H9 (cell line): ENCODE results near the gene SSR3. TPM values are rescaled to one million over a fixed set of nuclear protein-coding genes. Genes with fewer than 3 reads are reported as not detected.
A peak's percentile ranks its signal among the peaks of the same experiment; 100 is the strongest.

Source experiments
- DNase-seq: peaks from one replicate; pipeline ENCODE4 v3.0.0-alpha.2; 2017
- H2AFZ ChIP-seq: one replicate; pipeline ENCODE4 v1.6.1; 2013; ENCODE audit warnings: mild to moderate bottlenecking, low read length, control low read depth, moderate library complexity
- H2AK5ac ChIP-seq: 2 replicates; pipeline ENCODE4 v1.6.1; 2013; ENCODE audit warnings: low read length, control low read depth, mixed read lengths; ENCODE audit not compliant: insufficient read length
- H2BK120ac ChIP-seq: one replicate; pipeline ENCODE4 v1.6.1; 2013; ENCODE audit warnings: low read depth, mild to moderate bottlenecking, low read length, control low read depth, inconsistent platforms; ENCODE audit not compliant: poor library complexity, severe bottlenecking
- H2BK12ac ChIP-seq: 2 replicates; pipeline ENCODE4 v1.6.1; 2013; ENCODE audit warnings: low read length, control low read depth, mixed read lengths, low read depth; ENCODE audit not compliant: insufficient read length
- H2BK15ac ChIP-seq: 2 replicates; pipeline ENCODE4 v1.6.1; 2013; ENCODE audit warnings: low read depth, low read length, control low read depth
- H2BK20ac ChIP-seq: one replicate; pipeline ENCODE4 v1.6.1; 2013; ENCODE audit warnings: low read depth, mild to moderate bottlenecking, low read length, control low read depth, inconsistent platforms; ENCODE audit not compliant: poor library complexity, severe bottlenecking
- H2BK5ac ChIP-seq: 2 replicates; pipeline ENCODE4 v1.6.1; 2013; ENCODE audit warnings: low read length, control low read depth, mixed read lengths; ENCODE audit not compliant: insufficient read length
- H3K14ac ChIP-seq: 2 replicates; pipeline ENCODE4 v1.6.1; 2013; ENCODE audit warnings: low read length, control low read depth; ENCODE audit not compliant: insufficient read depth
- H3K18ac ChIP-seq: 2 replicates; pipeline ENCODE4 v1.6.1; 2013; ENCODE audit warnings: low read depth, mild to moderate bottlenecking, mixed read lengths, low read length, control low read depth; ENCODE audit not compliant: insufficient read length
- H3K23ac ChIP-seq: 2 replicates; pipeline ENCODE4 v1.6.1; 2013; ENCODE audit warnings: low read length, control low read depth, mixed read lengths, low read depth; ENCODE audit not compliant: insufficient read length
- H3K23me2 ChIP-seq: 2 replicates; pipeline ENCODE4 v1.6.1; 2013; ENCODE audit warnings: low read depth, mild to moderate bottlenecking, mixed read lengths, low read length, control low read depth; ENCODE audit not compliant: insufficient read length, poor library complexity, severe bottlenecking
- H3K27ac ChIP-seq: 2 replicates; pipeline ENCODE4 v1.5.1; 2013; ENCODE audit warnings: low read length, control low read depth, mixed read lengths, low read depth; ENCODE audit not compliant: insufficient read length
- H3K27me3 ChIP-seq: 2 replicates; pipeline ENCODE4 v1.6.1; 2013; ENCODE audit warnings: low read length, control low read depth, inconsistent platforms; ENCODE audit not compliant: insufficient read depth
- H3K4ac ChIP-seq: 2 replicates; pipeline ENCODE4 v1.6.1; 2013; ENCODE audit warnings: low read depth, mild to moderate bottlenecking, control low read depth, inconsistent platforms, low read length, moderate library complexity
- H3K4me1 ChIP-seq: 2 replicates; pipeline ENCODE4 v1.6.1; 2013; ENCODE audit warnings: low read length, control low read depth, inconsistent platforms; ENCODE audit not compliant: insufficient read depth
- H3K4me2 ChIP-seq: 2 replicates; pipeline ENCODE4 v1.6.1; 2013; ENCODE audit warnings: low read length, control low read depth, mixed read lengths; ENCODE audit not compliant: insufficient read length, insufficient read depth
- H3K56ac ChIP-seq: 2 replicates; pipeline ENCODE4 v1.6.1; 2013; ENCODE audit warnings: low read depth, mild to moderate bottlenecking, mixed read lengths, low read length, control low read depth; ENCODE audit not compliant: insufficient read length
- H3K79me1 ChIP-seq: 2 replicates; pipeline ENCODE4 v1.6.1; 2013; ENCODE audit warnings: low read depth, mild to moderate bottlenecking, moderate library complexity, low read length, control low read depth, inconsistent platforms; ENCODE audit not compliant: insufficient read depth, poor library complexity, severe bottlenecking
- H3K79me2 ChIP-seq: 2 replicates; pipeline ENCODE4 v1.6.1; 2013; ENCODE audit warnings: low read length, control low read depth, inconsistent platforms; ENCODE audit not compliant: insufficient read depth
- H3K9ac ChIP-seq: 2 replicates; pipeline ENCODE4 v1.6.1; 2013; ENCODE audit warnings: low read length, control low read depth, mixed read lengths; ENCODE audit not compliant: insufficient read length; ENCODE audit errors: extremely low read depth
- H3K9me3 ChIP-seq: one replicate; pipeline ENCODE4 v1.6.1; 2013; ENCODE audit warnings: low read depth, low read length, inconsistent platforms; ENCODE audit not compliant: control insufficient read depth
- H3T11ph ChIP-seq: one replicate; pipeline ENCODE4 v1.6.1; 2013; ENCODE audit warnings: mild to moderate bottlenecking, low read length, control low read depth, inconsistent platforms
- H4K20me1 ChIP-seq: one replicate; pipeline ENCODE4 v1.6.1; 2013; ENCODE audit not compliant: control insufficient read depth, insufficient read length, insufficient read depth
- H4K5ac ChIP-seq: 2 replicates; pipeline ENCODE4 v1.6.1; 2013; ENCODE audit warnings: low read depth, mild to moderate bottlenecking, mixed read lengths, low read length, control low read depth; ENCODE audit not compliant: insufficient read length
- H4K8ac ChIP-seq: replicated peaks from 2 replicates; pipeline ENCODE4 v1.6.1; 2013; ENCODE audit warnings: low read length, control low read depth, mixed read lengths, low read depth; ENCODE audit not compliant: insufficient read length
- H4K91ac ChIP-seq: 2 replicates; pipeline ENCODE4 v1.6.1; 2013; ENCODE audit warnings: low read depth, mild to moderate bottlenecking, moderate library complexity, mixed read lengths, low read length, control low read depth; ENCODE audit not compliant: insufficient read length
- H3K27ac Mint-ChIP-seq, 3 experiments: 2 replicates in 2 of 3; 3 replicates in 1 of 3; pipeline ENCODE4 v1.8.0; 2020 to 2021; ENCODE audit warnings: mixed read lengths in 3 of 3, mild to moderate bottlenecking in 1 of 3, moderate library complexity in 1 of 3
- H3K27me3 Mint-ChIP-seq: 2 replicates; pipeline ENCODE4 v1.8.0; 2021; ENCODE audit warnings: low read depth, mild to moderate bottlenecking, moderate library complexity, mixed read lengths
- H3K36me3 Mint-ChIP-seq, 3 experiments: 2 replicates in 2 of 3; 3 replicates in 1 of 3; pipeline ENCODE4 v1.8.0; 2020 to 2021; ENCODE audit warnings: low read depth in 3 of 3, mixed read lengths in 3 of 3; ENCODE audit not compliant: insufficient read depth in 1 of 3
- H3K4me1 Mint-ChIP-seq, 2 experiments: 2 replicates each; pipeline ENCODE4 v1.8.0; 2020; ENCODE audit warnings: mixed read lengths in 2 of 2
- H3K4me3 Mint-ChIP-seq, 2 experiments: 2 replicates in 1 of 2; 3 replicates in 1 of 2; pipeline ENCODE4 v1.8.0; 2020 to 2021; ENCODE audit warnings: mild to moderate bottlenecking in 2 of 2, mixed read lengths in 2 of 2, moderate library complexity in 1 of 2
- H3K9me3 Mint-ChIP-seq, 2 experiments: 2 replicates in 1 of 2; 3 replicates in 1 of 2; pipeline ENCODE4 v1.8.0; 2020; ENCODE audit warnings: mild to moderate bottlenecking in 2 of 2, mixed read lengths in 2 of 2, moderate library complexity in 1 of 2
- CTCF ChIP-seq: fragments of 200-600 bp; sonication (generic); conservative IDR thresholded peaks from 3 replicates; pipeline ENCODE4 v1.8.0; 2021; ENCODE audit warnings: antibody characterized with exemption, mild to moderate bottlenecking
- WGBS: extraction: QIAGEN DNeasy Blood & Tissue Kit; methylation state at CpG from one replicate; pipeline ENCODE4 v1.1.7; 2013; ENCODE audit warnings: missing lambda C conversion rate, low lambda C conversion rate, mixed read lengths; ENCODE audit not compliant: insufficient read length; ENCODE audit errors: extremely low coverage; 5-methylcytosine and 5-hydroxymethylcytosine counted together
- total RNA-seq: library from RNA; stranded (reverse); gene quantifications from 2 replicates; pipeline ENCODE4 v1.2.1, GENCODE V29; 2021

Gene SSR3
- total RNA-seq, 1 experiment from 2014 or later: 177 TPM

GRCh38 chr3:156511987-156512677, 42.8 kb downstream of the SSR3 start:
- Mint-ChIP-seq H3K9me3 (no peaks in the 10 kb centered on the region; a peak in 1 of 5 replicates), H3K4me3 (no peak overlapping the region), H3K4me1 (peaks cover 14 to 20% of the 10 kb centered on the region in 2 experiments), H3K36me3 (no peaks in the 10 kb centered on the region), H3K27me3 (no peaks in the 10 kb centered on the region), H3K27ac (0 out of 7 replicates have a peak overlapping the region, but pooled peaks of 1 of the 3 experiments have one; percentile 6)
- Histone ChIP-seq H3K9me3 (no peaks in the 10 kb centered on the region), H3K4me2 (no peak overlapping the region), H3K23ac (no peak overlapping the region), H3K79me1 (no peaks in the 10 kb centered on the region), H3K14ac (no peak overlapping the region), H2BK20ac (no peak overlapping the region), H2BK5ac (no peak overlapping the region), H3K9ac (no peak overlapping the region), H4K5ac (no peak overlapping the region), H2BK15ac (no peak overlapping the region), H3K4ac (no peak overlapping the region), H2AFZ (no peak overlapping the region), H3K56ac (no peak overlapping the region), H3T11ph (no peak overlapping the region), H2AK5ac (no peak overlapping the region), H2BK120ac (no peak overlapping the region), H4K20me1 (no peaks in the 10 kb centered on the region), H2BK12ac (no peak overlapping the region), H4K8ac (no peak overlapping the region), H3K18ac (no peak overlapping the region), H3K27me3 (no peaks in the 10 kb centered on the region), H3K27ac (no peak overlapping the region), H3K4me1 (peaks cover 2% of the 10 kb centered on the region; the same call in 1 of the 2 replicates), H3K23me2 (no peaks in the 10 kb centered on the region), H3K79me2 (no peaks in the 10 kb centered on the region), H4K91ac (no peak overlapping the region)
- TF ChIP-seq CTCF: no peak
- DNase-seq: no peak
- no CpG with 5 or more reads among the region's 2 CpGs for WGBS
